ENCODE results near the gene MAGOHB. TPM values are rescaled to one million over a fixed set of nuclear protein-coding genes. Genes with fewer than 3 reads are reported as not detected.

MAGOHB gene
- total RNA-seq, 2 donors from 2014 or later: 5.5 to 6.2 TPM

DNA sequence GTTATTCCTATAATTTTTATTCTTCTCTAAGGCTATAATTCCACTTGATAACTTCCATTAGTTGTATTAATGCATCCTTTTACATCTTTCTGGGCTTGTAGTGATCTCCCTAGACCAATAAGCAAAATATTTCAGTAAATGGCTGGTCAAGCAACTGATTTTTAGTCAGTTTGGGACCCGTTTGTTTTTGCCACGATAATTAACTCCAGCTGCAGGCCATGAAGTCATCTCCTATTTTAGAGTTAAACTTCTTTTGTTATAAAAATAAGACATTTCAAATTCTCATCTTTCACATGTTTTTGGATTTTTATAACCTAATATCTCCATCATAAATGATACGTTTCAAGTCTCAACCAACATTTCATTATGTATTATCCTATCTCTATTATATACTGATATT lies 49.4 kb downstream of the MAGOHB start:
- no peaks in the 10 kb centered on the region for H3K36me3 ChIP-seq
- H3K4me3 ChIP-seq: no peak overlapping the region
- TF ChIP-seq, protein P1, sequence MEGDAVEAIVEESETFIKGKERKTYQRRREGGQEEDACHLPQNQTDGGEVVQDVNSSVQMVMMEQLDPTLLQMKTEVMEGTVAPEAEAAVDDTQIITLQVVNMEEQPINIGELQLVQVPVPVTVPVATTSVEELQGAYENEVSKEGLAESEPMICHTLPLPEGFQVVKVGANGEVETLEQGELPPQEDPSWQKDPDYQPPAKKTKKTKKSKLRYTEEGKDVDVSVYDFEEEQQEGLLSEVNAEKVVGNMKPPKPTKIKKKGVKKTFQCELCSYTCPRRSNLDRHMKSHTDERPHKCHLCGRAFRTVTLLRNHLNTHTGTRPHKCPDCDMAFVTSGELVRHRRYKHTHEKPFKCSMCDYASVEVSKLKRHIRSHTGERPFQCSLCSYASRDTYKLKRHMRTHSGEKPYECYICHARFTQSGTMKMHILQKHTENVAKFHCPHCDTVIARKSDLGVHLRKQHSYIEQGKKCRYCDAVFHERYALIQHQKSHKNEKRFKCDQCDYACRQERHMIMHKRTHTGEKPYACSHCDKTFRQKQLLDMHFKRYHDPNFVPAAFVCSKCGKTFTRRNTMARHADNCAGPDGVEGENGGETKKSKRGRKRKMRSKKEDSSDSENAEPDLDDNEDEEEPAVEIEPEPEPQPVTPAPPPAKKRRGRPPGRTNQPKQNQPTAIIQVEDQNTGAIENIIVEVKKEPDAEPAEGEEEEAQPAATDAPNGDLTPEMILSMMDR (IDR thresholded peaks at IDR 0.05): no peak
- no peak overlapping the region for H3K27ac ChIP-seq
- DNase-seq (ENCODE audit: low spot score): no peak
- no peaks in the 10 kb centered on the region for H3K27me3 ChIP-seq
- H3K9me3 ChIP-seq: no peaks in the 10 kb centered on the region
- no peaks in the 10 kb centered on the region for H3K4me1 ChIP-seq

DNA sequence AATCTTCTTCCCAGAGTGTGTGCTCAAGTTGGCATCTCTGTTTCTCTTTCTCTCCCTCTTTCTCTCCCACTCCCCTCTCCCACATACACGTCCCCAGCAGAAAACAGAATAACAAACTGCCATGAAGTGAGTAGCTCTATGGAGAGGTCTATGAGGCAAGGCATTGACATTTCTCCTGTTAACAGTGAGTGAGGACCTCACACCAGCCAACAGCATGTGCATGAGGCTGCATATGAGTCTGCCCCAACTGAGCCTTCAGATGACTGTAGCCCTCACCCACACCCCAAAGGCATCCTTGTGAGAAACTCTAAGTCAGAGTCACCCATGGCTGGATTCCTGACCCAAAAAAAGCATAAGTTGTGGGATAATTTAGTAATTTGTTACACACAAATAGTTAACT lies 50.4 kb downstream of the MAGOHB start:
- H3K4me1 ChIP-seq: no peaks in the 10 kb centered on the region
- no peaks in the 10 kb centered on the region for H3K9me3 ChIP-seq
- TF ChIP-seq, protein P1 (IDR thresholded peaks at IDR 0.05): no peak
- H3K36me3 ChIP-seq: no peaks in the 10 kb centered on the region
- DNase-seq (ENCODE audit: low spot score): no peak
- H3K27ac ChIP-seq: no peak overlapping the region
- no peaks in the 10 kb centered on the region for H3K27me3 ChIP-seq
- H3K4me3 ChIP-seq: no peak overlapping the region

DNA sequence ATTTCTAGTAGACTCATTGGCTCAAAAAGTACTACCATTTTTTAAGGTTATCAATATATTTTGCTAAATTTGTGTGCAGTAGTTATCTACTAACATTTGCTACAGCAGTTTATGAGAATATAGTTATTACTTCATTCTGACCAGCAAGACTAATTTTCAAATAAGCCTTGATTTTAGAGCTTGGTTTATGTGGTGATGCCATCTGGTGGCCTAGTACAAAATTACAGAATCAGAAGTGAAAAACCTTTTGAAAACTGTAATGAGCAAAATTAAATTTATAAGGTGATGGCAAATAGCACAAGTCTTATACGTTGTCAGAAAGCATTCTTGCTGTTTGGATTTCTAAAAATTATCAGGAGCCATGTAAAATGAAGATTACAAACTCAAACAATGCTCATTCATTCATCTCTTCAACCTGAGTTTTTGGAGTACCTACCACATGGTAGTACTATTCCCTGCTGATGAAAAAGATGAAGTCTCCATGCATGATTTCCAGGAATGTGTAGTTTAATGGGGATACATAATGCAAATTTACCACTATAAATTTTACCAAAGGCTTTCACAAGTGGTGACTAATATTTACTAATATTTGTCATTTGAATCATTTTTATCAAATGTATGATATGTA lies 51.0 kb downstream of the MAGOHB start:
- no peaks in the 10 kb centered on the region for H3K36me3 ChIP-seq
- no peak for DNase-seq (ENCODE audit: low spot score)
- no peaks in the 10 kb centered on the region for H3K9me3 ChIP-seq
- no peak overlapping the region for H3K4me3 ChIP-seq
- H3K27ac ChIP-seq: no peak overlapping the region
- H3K27me3 ChIP-seq: no peaks in the 10 kb centered on the region
- TF ChIP-seq, protein P1 (IDR thresholded peaks at IDR 0.05): peak; percentile 51 to 80
- no peaks in the 10 kb centered on the region for H3K4me1 ChIP-seq

DNA sequence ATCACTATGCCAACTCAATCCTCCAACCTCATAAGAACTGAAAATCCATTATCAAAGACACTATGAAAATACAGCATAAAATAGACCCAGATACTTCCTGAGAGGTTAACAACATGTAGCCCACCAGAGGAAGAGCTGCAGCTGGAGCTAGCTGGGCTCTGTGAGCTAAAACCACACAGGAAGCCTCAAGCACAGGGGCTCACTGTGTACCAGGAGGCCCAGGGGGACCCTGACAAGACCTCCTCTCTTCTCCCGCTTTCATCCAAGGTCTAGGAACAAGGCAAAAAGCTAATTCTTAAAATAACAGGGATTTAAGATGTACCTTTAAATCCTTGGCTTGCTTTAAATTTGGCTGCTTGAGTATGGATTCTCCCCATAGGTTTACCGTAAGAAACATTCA lies 54.2 kb downstream of the MAGOHB start:
- H3K9me3 ChIP-seq: no peaks in the 10 kb centered on the region
- no peaks in the 10 kb centered on the region for H3K27me3 ChIP-seq
- H3K27ac ChIP-seq: no peak overlapping the region
- no peaks in the 10 kb centered on the region for H3K36me3 ChIP-seq
- no peak overlapping the region for H3K4me3 ChIP-seq
- DNase-seq (ENCODE audit: low spot score): no peak
- TF ChIP-seq, protein P1 (IDR thresholded peaks at IDR 0.05): no peak
- no peaks in the 10 kb centered on the region for H3K4me1 ChIP-seq

DNA sequence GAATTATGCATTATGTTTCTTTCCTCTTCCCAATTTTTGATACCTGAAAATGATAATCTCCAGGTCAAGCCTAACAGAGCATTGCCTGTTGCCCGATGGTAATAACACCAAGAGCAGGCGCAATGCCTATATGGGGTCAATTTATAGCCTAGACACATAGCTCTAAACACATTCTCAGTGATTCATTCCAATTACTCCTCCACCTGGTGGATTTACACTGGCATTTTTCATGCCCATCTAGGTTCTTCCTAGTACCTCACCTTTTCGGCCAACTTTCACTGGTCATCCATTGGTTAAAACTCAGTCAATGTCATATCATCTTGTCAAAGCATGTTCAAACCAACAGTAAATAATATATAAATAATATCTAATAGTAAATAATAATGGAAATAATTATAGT lies 54.6 kb downstream of the MAGOHB start:
- H3K9me3 ChIP-seq: no peaks in the 10 kb centered on the region
- no peak overlapping the region for H3K4me3 ChIP-seq
- H3K27me3 ChIP-seq: no peaks in the 10 kb centered on the region
- H3K4me1 ChIP-seq: no peaks in the 10 kb centered on the region
- no peak for DNase-seq (ENCODE audit: low spot score)
- H3K36me3 ChIP-seq: no peaks in the 10 kb centered on the region
- no peak overlapping the region for H3K27ac ChIP-seq
- TF ChIP-seq, protein P1 (IDR thresholded peaks at IDR 0.05): no peak

DNA sequence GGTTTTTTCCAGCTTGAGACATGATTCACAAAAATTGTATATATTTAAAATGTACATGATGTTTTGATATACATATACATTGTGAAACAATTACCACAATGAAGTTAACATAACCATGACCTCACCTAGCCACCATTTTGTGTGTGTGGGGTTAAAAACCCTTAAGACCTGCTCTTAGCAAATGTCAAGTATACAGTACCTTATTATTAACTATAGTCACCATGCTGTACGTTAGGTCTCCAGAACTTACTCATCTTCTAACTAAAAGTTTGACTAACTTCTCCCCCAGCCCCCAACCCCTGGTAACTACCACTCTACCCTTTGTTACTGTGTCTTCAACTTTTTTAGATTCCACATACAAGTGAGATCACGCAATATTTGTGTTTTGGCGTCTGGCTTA lies 55.1 kb downstream of the MAGOHB start:
- Histone ChIP-seq H3K27me3 (no peaks in the 10 kb centered on the region), H3K36me3 (no peaks in the 10 kb centered on the region), H3K27ac (no peak overlapping the region)

More for the DNA sequence above, 55.1 kb downstream of the MAGOHB start:
- Histone ChIP-seq H3K4me3 (no peak overlapping the region), H3K4me1 (no peaks in the 10 kb centered on the region), H3K9me3 (no peaks in the 10 kb centered on the region)
- no peak for DNase-seq (ENCODE audit: low spot score)
- TF ChIP-seq, protein P1 (IDR thresholded peaks at IDR 0.05): no peak

All from right atrium auricular region (tissue), 2 donors.